Measurements from ENCODE around the gene ST6GALNAC6. TPM values are rescaled to one million over a fixed set of nuclear protein-coding genes. Genes with fewer than 3 reads are reported as not detected.

Gene ST6GALNAC6
- total and polyA plus RNA-seq, 2 of the 8 experiments (the other 6 are each of a cell fraction or from before 2014, with no cell fraction given): 43.7 to 64.4 TPM

DNA sequence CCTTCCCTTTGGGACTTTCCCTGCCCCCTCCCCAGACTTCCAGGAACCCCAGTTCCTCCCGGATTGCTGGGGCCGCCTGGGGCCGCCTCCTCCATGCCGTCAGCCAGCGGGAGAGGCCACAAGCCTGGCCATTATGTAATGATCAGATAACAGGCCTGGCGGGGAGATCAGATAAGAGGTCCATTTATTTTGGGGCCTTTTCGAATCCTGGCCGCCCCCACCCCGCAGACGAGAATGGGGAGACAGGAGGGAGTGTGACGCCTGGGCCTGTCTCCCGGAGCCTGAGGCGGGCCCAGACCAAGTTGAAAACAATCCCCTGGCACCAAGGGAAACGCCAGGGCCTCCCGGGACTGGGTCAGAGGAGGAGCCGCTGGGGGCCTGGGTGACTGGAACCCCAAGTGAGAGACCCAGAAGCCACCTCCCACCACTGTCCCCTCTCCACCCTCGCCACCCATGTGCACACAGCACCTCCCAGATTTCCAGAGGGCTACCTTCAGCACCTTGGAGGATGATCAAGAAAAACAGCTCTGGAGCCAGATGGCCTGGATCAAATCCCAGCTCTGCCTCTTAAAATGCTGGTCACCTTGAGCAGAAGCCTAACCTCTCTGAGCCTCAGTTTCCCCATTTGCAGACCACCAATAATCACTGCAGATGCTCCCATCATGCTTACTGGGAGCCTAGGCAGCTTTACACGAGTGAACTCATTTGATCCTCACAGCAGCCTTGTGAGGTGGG lies 52.8 kb downstream of the ST6GALNAC6 start:
- no peak overlapping the region for H3K4me2 ChIP-seq (ENCODE audit: insufficient read depth in 1 of 2, low read depth in 2 of 2, low read length in 2 of 2)
- DNase-seq (ENCODE audit: low read depth in 1 of 2, low spot score in 2 of 2) (no peak), FAIRE-seq (no peak)
- H2AK5ac ChIP-seq (ENCODE audit: low read depth, low read length): no peak overlapping the region
- H3K36me3 ChIP-seq (ENCODE audit: control insufficient read depth in 2 of 4, insufficient read depth in 4 of 4, low read length in 3 of 4): no peaks in the 10 kb centered on the region
- H3K27ac ChIP-seq (ENCODE audit: low read depth, low read length): no peak overlapping the region
- H2BK12ac ChIP-seq (ENCODE audit: low read depth, low read length): peak overlapping the region; percentile 80; the same call in 1 of the 2 replicates
- H3K23ac ChIP-seq (ENCODE audit: insufficient read length): no peak overlapping the region
- H2BK20ac ChIP-seq (ENCODE audit: low read length): no peak overlapping the region
- H3K79me1 ChIP-seq (ENCODE audit: low read depth, low read length): no peaks in the 10 kb centered on the region
- no peaks in the 10 kb centered on the region for H4K20me1 ChIP-seq (replicated peaks in 1 of 2; ENCODE audit: control insufficient read depth in 1 of 2, insufficient read depth in 2 of 2, low read length in 2 of 2)
- 89% methylated on average over 18 of the region's 18 CpGs; no CpG with 5 or more reads in 1 of the 2 experiments for WGBS, 2 experiments (ENCODE audit: extremely low coverage in 1 of 2, insufficient coverage in 1 of 2, insufficient read length in 1 of 2, insufficient replicate concordance in 2 of 2, low coverage in 1 of 2, low lambda C conversion rate in 2 of 2, missing lambda C conversion rate in 1 of 2)
- no peak overlapping the region for H4K91ac ChIP-seq (replicated peaks; ENCODE audit: insufficient read length, low read length)
- no peak overlapping the region for H3K18ac ChIP-seq (ENCODE audit: extremely low read depth, low read length)
- no peaks in the 10 kb centered on the region for H3K79me2 ChIP-seq (ENCODE audit: control insufficient read depth in 1 of 2, insufficient read depth in 2 of 2, low read length in 2 of 2)
- ChIA-PET POLR2A (ENCODE audit: partially characterized antibody) (interaction anchor here (1.1 to 1.9 kb wide), 2 partner anchors 19 to 39 kb away, joined by 3 to 5 read pairs; no protein-coding TSS in a partner anchor), CTCF (ENCODE audit: partially characterized antibody) (interaction anchor here (0.9 to 2.0 kb wide), 5 partner anchors 10 to 36 kb away, joined by 3 to 9 read pairs (median 4); no protein-coding TSS in a partner anchor)
- peaks cover 0 to 8% (median 5%) of the 10 kb centered on the region in 4 experiments; a peak in 6 of 7 replicates for H3K4me1 ChIP-seq (replicated peaks in 1 of 4; ENCODE audit: control insufficient read depth in 3 of 4, insufficient read depth in 4 of 4, low read length in 3 of 4)
- no peak overlapping the region; the same call in 1 of the 2 replicates for H2AFZ ChIP-seq (ENCODE audit: low read length)
- H3K9me3 ChIP-seq (ENCODE audit: insufficient read depth in 2 of 2, low read depth in 1 of 2, low read length in 1 of 2): no peaks in the 10 kb centered on the region
- H2BK120ac ChIP-seq (replicated peaks; ENCODE audit: low read depth, low read length): no peak overlapping the region
- H3K27me3 ChIP-seq (replicated peaks in 1 of 4; ENCODE audit: control insufficient read depth in 3 of 4, extremely low read depth in 1 of 4, insufficient read depth in 3 of 4, low read length in 3 of 4): no peaks in the 10 kb centered on the region; a peak in 1 of 7 replicates
- no peak overlapping the region for H2BK15ac ChIP-seq (ENCODE audit: low read length)
- no peak overlapping the region for H2BK5ac ChIP-seq (ENCODE audit: low read depth, low read length)
- H3K4me3 ChIP-seq (ENCODE audit: extremely low read depth in 1 of 4, insufficient read depth in 2 of 4, low read depth in 3 of 4, low read length in 4 of 4): no peak overlapping the region
- H3K56ac ChIP-seq (replicated peaks; ENCODE audit: insufficient read length, low read depth, low read length): no peak overlapping the region
- peak overlapping the region; percentile 7 for H4K5ac ChIP-seq (ENCODE audit: insufficient read length, low read depth, low read length)
- H3K4ac ChIP-seq (replicated peaks; ENCODE audit: insufficient read length, low read depth, low read length): no peak overlapping the region
- no peaks in the 10 kb centered on the region for H3K23me2 ChIP-seq (ENCODE audit: low read depth, low read length)
- H3K9ac ChIP-seq (replicated peaks in 1 of 4; ENCODE audit: extremely low read depth in 1 of 4, low read depth in 3 of 4, low read length in 3 of 4): no peak overlapping the region
- no peak overlapping the region; the same call in 1 of the 2 replicates for H4K8ac ChIP-seq (ENCODE audit: extremely low read depth, insufficient read depth, low read length)
- H3K14ac ChIP-seq (ENCODE audit: insufficient read length): no peak overlapping the region
- TF ChIP-seq POLR2A (IDR thresholded peaks at IDR 0.05; ENCODE audit: control extremely low read depth in 1 of 2, low read depth in 2 of 2, low read length in 2 of 2): no peak
- TF ChIP-seq HDAC6 (IDR thresholded peaks at IDR 0.05; ENCODE audit: low read depth, low read length): no peak
- TF ChIP-seq RAD21 (IDR thresholded peaks at IDR 0.05 in 1 of 2, conservative IDR thresholded peaks at IDR 0.05 in 1 of 2; ENCODE audit: low read depth in 2 of 2, low read length in 2 of 2): no peak
- TF ChIP-seq YY1 (IDR thresholded peaks at IDR 0.05; ENCODE audit: low read depth, low read length): no peak
- TF ChIP-seq GABPA (IDR thresholded peaks at IDR 0.05; ENCODE audit: borderline replicate concordance, insufficient read depth, low read length): no peak
- no peak for TF ChIP-seq PHF8 (conservative IDR thresholded peaks at IDR 0.05; ENCODE audit: low read depth, low read length)
- TF ChIP-seq, protein P1, sequence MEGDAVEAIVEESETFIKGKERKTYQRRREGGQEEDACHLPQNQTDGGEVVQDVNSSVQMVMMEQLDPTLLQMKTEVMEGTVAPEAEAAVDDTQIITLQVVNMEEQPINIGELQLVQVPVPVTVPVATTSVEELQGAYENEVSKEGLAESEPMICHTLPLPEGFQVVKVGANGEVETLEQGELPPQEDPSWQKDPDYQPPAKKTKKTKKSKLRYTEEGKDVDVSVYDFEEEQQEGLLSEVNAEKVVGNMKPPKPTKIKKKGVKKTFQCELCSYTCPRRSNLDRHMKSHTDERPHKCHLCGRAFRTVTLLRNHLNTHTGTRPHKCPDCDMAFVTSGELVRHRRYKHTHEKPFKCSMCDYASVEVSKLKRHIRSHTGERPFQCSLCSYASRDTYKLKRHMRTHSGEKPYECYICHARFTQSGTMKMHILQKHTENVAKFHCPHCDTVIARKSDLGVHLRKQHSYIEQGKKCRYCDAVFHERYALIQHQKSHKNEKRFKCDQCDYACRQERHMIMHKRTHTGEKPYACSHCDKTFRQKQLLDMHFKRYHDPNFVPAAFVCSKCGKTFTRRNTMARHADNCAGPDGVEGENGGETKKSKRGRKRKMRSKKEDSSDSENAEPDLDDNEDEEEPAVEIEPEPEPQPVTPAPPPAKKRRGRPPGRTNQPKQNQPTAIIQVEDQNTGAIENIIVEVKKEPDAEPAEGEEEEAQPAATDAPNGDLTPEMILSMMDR (IDR thresholded peaks at IDR 0.05; ENCODE audit: control extremely low read depth in 1 of 3, insufficient read depth in 1 of 3, low read depth in 1 of 3, low read length in 3 of 3): no peak
- no peak for TF ChIP-seq RBBP5 (IDR thresholded peaks at IDR 0.05; ENCODE audit: borderline replicate concordance, low read depth, low read length)
